NAMALWA (cell line): Measurements from ENCODE around the gene ZBTB37.
"Not testable (repeated sequence)": the region's sequence is repeated elsewhere in the genome, so short reads cannot be mapped to it uniquely, and the experiment has no call there.

Experiments used
- DNase-seq: peaks from one replicate; pipeline ENCODE4 v3.0.0-alpha.2; 2015; ENCODE audit warnings: low spot score

ZBTB37 gene

DNA sequence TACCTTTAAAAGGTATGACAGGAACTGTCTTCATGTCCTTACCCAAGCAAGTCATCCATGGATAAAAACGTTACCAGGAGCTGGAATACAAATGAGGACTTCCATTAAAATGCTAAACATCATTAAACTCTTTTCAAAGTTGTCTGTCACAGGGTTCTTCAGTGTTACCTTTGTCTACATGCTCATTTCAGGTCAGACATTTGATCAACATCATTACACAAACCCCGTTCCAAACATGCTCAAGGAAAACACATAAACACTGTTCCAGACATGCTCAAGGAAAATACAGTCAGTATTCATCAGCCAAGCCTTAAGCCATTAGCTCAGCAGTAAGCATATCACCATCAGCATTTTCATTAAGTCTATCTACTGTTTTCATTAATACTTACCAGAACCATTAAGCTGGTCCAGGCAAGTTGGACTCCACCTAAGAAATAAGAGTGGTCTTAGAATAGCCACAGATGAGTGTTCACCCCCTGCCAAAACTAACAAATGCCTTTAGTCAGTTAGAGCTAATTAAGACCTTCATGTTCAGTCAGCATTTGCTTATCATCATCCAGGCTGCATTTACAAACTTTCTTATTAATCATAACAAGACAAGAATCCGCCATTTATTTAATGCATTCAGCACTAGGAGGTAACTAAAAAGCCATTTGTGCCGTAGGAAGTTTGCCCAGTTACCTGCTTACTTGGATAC lies 2.6 kb upstream of the ZBTB37 start:
- DNase-seq: peak; percentile 51

- DNase-seq: peak; percentile 51
Measured at GRCh38 chr1:173866413-173867115, 1.6 kb upstream of the ZBTB37 start.

DNA sequence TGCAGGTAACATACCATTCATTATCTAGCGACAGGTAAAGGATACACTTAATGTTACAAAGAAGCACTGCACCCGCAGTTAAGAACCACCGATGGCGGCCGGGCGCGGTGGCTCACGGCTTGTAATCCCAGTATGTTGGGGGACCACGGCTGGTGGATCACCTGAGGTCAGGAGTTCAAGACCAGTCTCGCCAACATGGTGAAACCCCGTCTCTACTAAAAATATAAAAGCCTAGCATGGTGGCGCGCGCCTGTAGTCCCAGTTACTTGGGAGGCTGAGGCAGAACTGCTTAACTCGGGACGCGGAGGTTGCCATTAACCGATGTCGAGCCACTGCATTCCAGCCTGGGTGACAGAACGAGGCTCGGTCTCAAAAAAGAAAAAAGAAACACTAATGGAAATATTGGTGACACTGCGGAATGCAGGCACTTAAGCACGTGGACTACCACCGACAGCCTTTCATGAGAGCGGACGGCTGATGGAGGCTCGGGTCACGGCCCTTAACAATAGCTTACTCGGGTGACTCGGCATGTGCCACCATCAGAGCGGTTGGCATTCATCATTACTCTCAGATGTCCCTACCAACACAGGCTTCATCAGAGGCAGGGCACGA lies 933 bp upstream of the ZBTB37 start:
- no peak for DNase-seq

DNA sequence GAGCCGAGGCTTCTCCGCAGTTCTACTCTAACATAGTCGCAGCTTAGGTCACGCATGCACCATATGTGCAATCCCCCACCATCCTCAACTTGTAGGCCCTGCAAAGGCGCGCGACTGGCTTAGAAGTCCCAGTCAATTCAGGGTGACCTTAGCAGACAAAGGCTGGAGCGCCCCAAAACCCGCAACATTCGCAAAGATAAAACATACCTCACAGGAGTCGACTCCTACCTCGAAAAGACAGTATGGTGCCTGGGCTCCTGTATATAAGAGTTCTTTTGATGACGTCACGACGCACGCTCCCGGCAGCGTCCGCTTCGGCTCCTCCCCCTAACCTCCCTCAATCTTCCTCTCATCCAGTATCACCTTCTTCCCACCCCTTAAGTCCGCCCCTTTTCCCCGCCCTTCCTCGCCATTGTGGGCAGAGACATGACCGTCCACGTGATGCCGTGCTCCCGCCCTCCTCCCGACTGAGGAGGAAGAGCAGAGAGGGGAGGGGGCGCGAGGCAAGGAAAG lies 371 bp upstream of the ZBTB37 start, which contains the start of gene GAS5:
GAS5 (minus strand) TSS at position 237 of the 513 bp plus-strand sequence.
- peak; percentile 100 for DNase-seq

DNA sequence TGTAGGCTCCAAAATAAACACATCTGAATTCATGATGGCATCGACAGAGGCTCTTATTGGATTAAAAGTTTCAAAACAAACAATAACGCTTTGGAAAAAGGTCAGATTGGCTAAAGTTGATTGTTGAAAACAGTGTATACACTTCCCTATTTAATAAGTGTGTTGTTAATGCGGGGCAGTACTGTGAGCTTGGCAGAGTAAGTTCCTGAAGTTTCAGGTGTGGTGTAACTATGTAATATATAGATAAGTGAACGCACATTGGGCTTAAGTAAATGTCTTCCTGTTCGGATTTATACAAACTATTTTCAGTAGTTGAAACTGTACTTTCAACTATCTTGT lies 810 bp downstream of the ZBTB37 start:
- DNase-seq: peak; percentile 75

DNA sequence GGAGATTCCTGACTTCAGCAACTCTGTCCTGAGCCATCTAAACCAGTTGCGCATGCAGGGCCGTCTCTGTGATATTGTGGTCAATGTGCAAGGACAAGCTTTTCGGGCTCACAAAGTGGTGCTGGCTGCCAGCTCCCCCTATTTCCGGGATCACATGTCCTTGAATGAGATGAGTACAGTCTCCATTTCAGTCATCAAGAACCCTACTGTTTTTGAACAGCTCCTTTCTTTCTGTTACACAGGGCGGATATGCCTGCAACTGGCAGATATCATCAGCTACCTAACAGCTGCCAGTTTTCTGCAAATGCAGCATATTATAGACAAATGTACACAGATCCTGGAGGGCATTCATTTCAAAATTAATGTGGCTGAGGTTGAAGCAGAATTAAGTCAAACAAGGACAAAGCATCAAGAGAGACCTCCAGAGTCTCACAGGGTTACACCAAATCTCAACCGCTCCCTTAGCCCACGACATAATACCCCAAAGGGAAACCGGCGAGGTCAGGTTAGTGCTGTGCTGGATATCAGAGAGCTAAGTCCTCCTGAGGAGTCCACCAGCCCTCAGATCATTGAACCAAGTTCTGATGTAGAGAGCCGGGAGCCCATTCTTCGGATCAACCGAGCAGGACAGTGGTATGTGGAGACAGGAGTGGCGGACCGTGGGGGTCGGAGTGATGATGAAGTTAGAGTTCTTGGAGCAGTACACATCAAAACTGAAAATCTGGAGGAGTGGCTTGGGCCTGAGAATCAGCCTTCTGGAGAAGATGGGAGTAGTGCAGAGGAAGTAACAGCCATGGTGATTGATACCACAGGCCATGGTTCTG lies 2.3 kb downstream of the ZBTB37 start:
- no peak for DNase-seq

DNA sequence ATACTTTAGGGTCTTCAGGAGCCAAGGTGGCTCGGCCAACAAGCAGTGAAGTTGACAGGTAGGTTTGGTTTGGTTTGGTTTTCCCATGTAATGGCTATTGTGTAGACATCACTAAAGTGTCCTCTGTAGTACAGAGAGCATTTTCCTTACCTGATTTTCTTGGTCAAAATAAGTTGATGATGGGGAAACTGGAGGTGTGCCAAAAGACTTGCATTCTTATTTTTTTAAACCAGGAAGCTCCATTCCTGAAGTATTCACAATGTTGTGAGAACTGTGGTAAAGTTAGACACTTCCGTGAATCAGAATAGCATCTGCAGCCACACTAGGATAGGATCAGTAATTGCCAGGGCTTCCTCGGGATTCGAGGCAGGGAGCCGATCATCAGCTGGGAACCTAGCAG lies 2.9 kb downstream of the ZBTB37 start:
- DNase-seq: no peak

DNA sequence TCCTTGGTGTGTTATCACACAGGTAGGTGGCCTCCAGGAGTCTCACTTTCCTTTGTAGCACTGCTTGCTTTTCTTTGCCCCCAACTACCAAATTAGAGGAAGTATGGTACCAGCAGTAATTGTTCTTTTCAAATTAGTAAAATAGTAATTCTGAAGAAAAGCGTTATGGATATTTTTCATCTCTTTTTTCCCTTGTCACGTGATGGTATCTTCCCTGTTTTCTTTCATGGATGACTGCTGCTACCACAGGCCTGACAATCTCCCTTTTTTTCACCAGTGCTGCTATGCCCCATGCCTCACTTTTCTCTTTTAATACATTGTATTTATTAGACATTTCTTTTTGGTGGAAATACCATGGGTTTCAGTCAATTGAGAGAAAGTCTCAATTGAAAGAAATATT lies 3.3 kb downstream of the ZBTB37 start:
- DNase-seq: no peak

DNA sequence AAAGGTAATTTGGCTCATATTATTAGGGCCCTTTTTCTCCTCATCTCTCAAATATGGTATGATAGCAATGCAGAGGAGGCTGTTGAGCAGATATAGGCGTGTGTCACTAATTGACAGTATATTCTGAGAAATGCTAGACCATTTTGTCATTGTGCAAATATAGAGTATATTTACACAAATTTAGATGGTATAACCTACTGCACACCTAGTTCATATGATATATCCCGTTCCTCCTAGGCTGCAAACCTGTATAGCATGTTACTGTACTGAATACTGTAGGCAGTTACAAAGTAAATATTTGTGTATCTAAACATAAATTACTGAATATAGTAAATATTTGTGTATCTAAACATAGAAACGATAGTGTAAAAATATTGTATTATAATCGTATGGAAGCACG lies 8.6 kb downstream of the ZBTB37 start:
- DNase-seq: no peak

- no peak for DNase-seq
Measured at GRCh38 chr1:173878251-173878650, 10.1 kb downstream of the ZBTB37 start.

- not testable (repeated sequence) for DNase-seq
Measured at GRCh38 chr1:173881117-173881516, 12.9 kb downstream of the ZBTB37 start.

DNA sequence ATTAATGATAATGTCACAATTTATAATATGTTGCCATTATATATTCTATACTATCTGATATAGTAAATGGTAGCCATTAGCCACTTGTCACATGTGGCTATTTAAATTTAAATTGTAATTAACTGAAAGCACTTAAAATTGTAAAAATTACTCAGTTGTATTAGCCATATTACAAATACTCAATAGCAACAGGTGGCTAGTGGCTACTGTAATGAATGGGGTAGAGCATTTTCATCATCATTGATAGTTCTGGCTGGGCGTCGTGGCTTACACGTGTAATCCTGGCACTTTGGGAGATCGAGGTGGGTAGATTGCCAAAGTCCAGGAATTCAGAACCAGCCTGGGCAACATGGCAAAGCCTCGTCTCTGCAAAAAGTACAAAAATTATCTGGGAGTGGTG lies 16.5 kb downstream of the ZBTB37 start:
- DNase-seq: no peak

DNA sequence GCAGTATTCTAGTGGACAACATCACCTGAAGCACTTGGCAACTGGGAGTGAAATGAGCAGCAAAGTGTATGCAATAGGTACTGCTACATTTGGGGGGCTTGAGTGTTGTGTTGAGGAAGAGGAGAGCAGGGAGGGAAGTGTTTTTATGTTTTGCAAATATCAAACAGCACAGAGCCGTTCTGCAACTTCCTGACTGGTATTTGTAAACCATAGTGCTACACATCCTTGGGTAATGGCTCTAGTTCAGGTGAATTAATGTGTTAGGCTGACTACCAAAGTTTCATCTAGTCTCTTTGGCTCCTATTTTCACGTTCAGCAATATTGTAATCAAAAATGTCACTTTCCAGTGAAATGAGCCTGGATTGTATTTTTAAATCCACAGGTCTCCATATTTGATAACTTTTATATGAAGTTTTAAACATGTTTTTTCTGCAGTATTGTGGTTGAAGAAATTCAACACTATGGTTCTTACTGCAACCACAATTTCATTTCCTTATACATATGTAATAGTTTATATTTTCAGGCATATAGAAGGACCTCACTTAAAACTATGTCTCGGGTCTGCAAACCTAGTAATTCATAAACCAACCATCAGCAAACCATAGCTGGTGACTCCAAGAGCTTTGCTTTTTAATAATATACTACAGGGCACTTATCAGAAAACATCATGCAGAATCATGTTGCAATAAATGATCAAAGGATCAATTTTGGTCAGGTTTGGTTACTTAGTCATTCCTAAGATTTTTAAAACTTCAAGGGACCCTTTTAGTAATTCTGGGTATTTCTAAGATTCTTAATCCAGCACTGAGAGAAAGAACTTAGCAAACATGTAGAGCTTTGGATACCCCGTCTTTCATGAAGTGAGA lies 18.8 kb downstream of the ZBTB37 start:
- no peak for DNase-seq

- no peak for DNase-seq
Measured at GRCh38 chr1:173887627-173888026, 19.4 kb downstream of the ZBTB37 start.

DNA sequence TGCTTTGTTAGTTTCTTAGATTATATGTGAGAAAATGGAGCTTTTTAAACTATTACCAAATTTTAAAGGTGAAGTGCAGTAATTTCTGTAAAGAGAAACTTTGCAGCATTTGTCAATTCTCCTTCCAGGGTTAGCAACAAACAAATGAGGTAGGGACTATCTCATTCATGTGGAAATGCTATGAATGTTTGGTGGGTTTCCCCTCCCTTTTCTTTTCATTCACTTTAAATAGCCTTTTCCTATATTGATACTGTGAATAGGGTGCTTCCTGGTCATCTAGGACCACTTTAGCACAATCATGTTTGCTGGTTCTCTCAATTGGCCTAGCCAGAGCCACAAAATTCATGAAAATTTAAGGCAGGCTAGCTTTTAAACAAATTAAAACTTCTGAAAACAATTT lies 20.6 kb downstream of the ZBTB37 start:
- DNase-seq: no peak

DNA sequence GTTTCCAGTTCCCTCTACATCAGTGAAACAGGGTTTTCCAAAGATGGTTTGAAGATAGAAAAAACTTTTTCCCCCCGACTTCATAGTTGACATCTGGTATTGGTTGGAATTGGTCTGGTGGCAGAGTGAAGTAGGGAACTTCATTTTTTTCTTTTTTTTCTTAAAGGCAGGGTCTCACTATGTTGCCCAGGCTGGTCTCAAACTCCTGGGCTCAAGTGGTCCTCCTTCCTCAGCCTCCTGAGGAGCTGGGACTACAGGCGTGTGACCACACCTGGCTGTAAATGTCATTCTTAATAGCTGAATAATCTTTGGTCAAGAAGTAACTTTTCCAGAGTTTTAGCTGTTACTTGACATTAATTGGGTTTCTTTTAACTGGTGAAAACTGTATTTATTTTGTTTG lies 21.7 kb downstream of the ZBTB37 start:
- DNase-seq: no peak

DNA sequence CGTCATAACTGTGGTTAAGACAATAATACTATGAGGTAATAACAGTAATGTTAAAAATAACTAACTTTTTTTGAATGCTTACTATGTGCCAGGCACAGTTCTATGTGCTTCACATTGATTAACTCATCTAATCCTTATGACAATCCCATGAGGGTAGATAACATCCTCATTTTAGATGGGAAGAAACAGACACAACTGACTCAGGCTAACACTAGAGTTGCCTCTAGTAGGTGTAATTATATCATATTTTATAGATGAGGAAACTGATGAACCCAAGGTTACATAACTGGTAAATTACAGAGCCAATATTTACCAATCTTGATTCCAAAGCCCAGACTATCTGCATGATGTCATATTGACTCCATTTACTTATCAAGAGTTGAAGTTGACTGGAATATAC lies 25.4 kb downstream of the ZBTB37 start:
- no peak for DNase-seq

GRCh38 chr1:173894189-173894588 lies 26.0 kb downstream of the ZBTB37 start:
- no peak for DNase-seq

- no peak for DNase-seq
Measured at GRCh38 chr1:173900427-173900826, 32.2 kb downstream of the ZBTB37 start.

DNA sequence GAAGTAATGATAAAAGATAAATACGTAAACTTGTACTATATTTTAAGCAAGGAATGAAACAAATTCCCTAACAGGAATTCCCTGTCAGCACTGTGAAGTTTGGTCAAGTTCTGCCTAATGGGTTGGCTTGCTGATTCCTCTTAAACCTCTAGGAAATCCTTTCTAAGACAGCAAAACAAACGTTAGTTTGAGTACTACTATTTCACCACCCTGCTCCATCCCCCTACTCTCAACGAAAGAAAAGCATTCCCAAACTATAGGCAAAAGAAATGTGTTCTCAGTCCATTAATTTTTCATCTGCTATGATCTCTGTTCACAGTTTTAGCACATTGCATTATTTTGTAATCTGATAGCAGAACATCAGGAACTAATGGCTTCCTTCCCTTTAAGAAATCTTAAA lies 32.8 kb downstream of the ZBTB37 start:
- no peak for DNase-seq

DNA sequence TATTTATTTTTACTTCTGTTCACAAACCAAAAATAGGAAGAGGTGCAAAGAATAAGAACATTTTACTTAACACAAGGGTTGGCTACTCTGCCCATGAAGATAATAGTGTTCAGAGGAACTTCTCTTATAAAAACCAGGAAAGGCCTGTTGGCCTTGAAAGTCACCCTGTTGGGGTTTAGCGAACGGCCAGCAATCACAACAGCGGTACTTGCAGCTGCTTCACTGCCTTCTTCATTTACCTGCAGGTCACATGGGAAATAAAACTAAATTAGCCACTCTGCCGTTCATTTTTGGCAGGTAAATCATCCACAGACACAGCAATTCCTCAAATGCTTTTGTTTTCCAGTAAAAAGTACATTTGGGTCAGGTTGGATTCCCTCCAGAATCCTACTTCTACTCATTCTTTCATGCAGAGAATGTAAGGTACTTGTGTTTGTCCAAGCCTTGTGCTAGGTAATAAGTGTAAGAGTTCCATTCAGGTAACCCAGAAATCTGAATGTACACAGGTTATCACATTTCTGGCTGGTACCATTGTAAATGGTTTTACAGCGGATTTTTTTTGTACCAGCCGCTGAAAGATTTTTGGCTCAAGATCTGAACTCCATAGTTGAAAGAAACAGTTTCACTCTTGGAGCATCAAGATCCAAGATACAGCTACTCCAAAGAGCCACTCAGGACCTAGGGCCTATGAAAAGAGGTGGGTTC lies 35.8 kb downstream of the ZBTB37 start:
- no peak for DNase-seq
